ENCODE measurements around the gene NEAT1. TPM values are rescaled to one million over a fixed set of nuclear protein-coding genes. Genes with fewer than 3 reads are reported as not detected.

NEAT1 gene
- total RNA-seq, 3 donors from 2014 or later = 323 to 391 (median 351) TPM

DNA sequence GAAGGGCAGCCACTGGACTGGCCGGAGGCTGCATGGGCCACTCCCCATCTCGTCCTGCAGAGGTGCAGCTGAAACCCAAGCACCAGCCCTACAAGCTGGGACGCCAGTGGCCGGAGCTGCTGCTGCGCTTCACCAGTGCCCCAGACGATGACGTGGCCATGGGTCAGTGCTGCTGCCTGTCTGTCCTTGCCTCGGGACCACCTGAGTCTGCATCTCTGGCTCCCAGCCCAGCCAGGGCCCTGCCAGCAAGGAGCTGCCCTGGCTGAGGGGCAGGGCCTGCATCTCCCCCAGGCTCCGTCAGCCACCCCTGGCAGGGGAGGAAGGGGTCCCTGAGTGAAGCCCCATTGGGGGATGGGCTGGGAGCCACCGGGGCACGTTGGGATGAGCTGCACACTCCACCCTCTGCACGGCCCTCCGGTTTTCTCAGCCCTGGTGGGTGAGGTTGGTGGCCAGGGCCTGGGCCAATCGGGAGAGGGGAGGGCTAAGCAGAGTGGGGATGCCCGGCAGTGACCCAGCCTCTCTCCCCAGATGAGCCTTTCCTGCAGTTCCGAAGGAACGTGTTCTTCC lies 29.0 kb upstream of the NEAT1 start:
- TF ChIP-seq, protein P1, sequence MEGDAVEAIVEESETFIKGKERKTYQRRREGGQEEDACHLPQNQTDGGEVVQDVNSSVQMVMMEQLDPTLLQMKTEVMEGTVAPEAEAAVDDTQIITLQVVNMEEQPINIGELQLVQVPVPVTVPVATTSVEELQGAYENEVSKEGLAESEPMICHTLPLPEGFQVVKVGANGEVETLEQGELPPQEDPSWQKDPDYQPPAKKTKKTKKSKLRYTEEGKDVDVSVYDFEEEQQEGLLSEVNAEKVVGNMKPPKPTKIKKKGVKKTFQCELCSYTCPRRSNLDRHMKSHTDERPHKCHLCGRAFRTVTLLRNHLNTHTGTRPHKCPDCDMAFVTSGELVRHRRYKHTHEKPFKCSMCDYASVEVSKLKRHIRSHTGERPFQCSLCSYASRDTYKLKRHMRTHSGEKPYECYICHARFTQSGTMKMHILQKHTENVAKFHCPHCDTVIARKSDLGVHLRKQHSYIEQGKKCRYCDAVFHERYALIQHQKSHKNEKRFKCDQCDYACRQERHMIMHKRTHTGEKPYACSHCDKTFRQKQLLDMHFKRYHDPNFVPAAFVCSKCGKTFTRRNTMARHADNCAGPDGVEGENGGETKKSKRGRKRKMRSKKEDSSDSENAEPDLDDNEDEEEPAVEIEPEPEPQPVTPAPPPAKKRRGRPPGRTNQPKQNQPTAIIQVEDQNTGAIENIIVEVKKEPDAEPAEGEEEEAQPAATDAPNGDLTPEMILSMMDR (IDR thresholded peaks at IDR 0.05) = no peak
- no peak for TF ChIP-seq POLR2AphosphoS5 (IDR thresholded peaks at IDR 0.05)
- no peak for TF ChIP-seq POLR2A (IDR thresholded peaks at IDR 0.05)
- intact Hi-C loops (cut with DNase I; ENCODE audit: low total_unique reads) = no loop called here
- Histone ChIP-seq H3K27ac (no peak overlapping the region), H3K4me1 (peaks cover 21 to 46% of the 10 kb centered on the region in 2 donors), H3K27me3 (no peaks in the 10 kb centered on the region), H3K36me3 (no peaks in the 10 kb centered on the region), H3K4me3 (no peak overlapping the region), H3K9me3 (no peaks in the 10 kb centered on the region)
- DNase-seq (ENCODE audit: low spot score in 2 of 2) = no peak

DNA sequence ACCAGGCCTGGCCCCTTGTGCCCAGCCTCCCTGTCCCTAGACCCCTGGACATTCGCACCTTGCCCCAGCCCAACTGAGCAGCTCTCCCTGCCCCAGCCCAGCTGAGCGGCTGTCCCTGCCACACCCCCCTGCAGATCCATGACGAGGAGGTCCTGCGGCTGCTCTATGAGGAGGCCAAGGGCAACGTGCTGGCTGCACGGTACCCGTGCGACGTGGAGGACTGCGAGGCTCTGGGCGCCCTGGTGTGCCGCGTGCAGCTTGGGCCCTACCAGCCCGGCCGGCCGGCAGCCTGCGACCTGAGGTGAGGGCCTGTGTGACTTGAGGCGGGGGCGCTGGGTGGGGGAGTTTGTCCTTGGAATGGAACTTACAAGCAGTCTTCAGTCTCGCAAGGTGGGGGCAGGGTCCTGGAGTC lies 28.5 kb upstream of the NEAT1 start:
- H3K4me1 ChIP-seq = peaks cover 19 to 40% of the 10 kb centered on the region in 2 donors
- TF ChIP-seq POLR2AphosphoS5 (IDR thresholded peaks at IDR 0.05) (no peak), POLR2A (IDR thresholded peaks at IDR 0.05) (no peak)
- TF ChIP-seq, protein P1 (IDR thresholded peaks at IDR 0.05) = no peak

DNA sequence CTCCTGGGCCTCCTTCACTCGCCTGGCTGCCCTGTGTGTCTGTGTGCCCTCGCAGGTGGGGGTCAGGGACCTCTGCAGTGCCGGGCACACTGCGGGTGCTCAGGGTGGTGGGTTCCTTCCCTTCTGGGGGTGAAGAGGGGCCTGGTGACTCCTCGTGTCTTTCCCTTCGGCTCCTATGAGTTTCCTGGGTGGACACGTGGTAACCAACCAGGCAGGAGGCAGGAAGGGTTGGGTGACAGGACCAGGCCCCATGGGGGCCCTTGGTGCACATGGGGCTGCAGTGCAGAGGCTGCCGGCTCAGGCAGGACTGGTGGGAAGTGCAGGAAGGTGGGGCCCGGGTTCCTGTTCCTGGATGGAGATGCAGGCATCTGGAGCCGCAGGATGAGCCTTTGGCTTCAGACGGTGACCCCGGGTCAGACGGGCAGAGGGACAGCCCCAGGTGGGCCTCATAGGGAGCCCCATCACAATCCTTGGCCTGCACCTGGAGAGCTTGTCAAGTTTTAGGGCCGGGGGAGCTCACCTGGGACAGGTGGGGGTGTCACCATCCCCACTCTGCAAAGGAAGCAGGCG lies 26.6 kb upstream of the NEAT1 start:
- no peak for DNase-seq (ENCODE audit: low spot score in 2 of 2)
- no peak overlapping the region for H3K27ac ChIP-seq
- intact Hi-C loops (cut with DNase I; ENCODE audit: low total_unique reads) = no loop called here
- no peak for TF ChIP-seq POLR2A (IDR thresholded peaks at IDR 0.05)
- TF ChIP-seq, protein P1 (IDR thresholded peaks at IDR 0.05) = no peak
- no peaks in the 10 kb centered on the region for H3K27me3 ChIP-seq
- H3K9me3 ChIP-seq = no peaks in the 10 kb centered on the region
- no peaks in the 10 kb centered on the region for H3K36me3 ChIP-seq
- H3K4me1 ChIP-seq = peaks cover 0 to 21% of the 10 kb centered on the region in 2 donors
- H3K4me3 ChIP-seq = no peak overlapping the region

More for the DNA sequence above, 28.5 kb upstream of the NEAT1 start:
- no peak overlapping the region for H3K27ac ChIP-seq
- H3K36me3 ChIP-seq = no peaks in the 10 kb centered on the region
- intact Hi-C loops (cut with DNase I; ENCODE audit: low total_unique reads) = no loop called here
- no peak for DNase-seq (ENCODE audit: low spot score in 2 of 2)
- no peaks in the 10 kb centered on the region for H3K27me3 ChIP-seq
- H3K4me3 ChIP-seq = no peak overlapping the region
- H3K9me3 ChIP-seq = no peaks in the 10 kb centered on the region

- DNase-seq (ENCODE audit: low spot score in 2 of 2) = no peak
- Histone ChIP-seq H3K36me3 (no peaks in the 10 kb centered on the region), H3K27ac (no peak overlapping the region), H3K9me3 (no peaks in the 10 kb centered on the region), H3K27me3 (no peaks in the 10 kb centered on the region), H3K4me3 (no peak overlapping the region), H3K4me1 (peaks cover 0 to 11% of the 10 kb centered on the region in 2 donors)
- intact Hi-C loops (cut with DNase I; ENCODE audit: low total_unique reads) = no loop called here
- TF ChIP-seq, protein P1 (IDR thresholded peaks at IDR 0.05) = no peak
- TF ChIP-seq POLR2AphosphoS5 (IDR thresholded peaks at IDR 0.05) (no peak), POLR2A (IDR thresholded peaks at IDR 0.05) (no peak)
These were observed 25.5 kb upstream of the NEAT1 start for GRCh38 chr11:65396769-65397745.
